ENCODE measurements around the gene GRSF1. TPM values are rescaled to one million over a fixed set of nuclear protein-coding genes. Genes with fewer than 3 reads are reported as not detected.

Gene GRSF1
- total and polyA plus RNA-seq, 2 of the 13 experiments (the other 11 are each of a cell fraction or from before 2014, with no cell fraction given), result 66.5 to 103 TPM

DNA sequence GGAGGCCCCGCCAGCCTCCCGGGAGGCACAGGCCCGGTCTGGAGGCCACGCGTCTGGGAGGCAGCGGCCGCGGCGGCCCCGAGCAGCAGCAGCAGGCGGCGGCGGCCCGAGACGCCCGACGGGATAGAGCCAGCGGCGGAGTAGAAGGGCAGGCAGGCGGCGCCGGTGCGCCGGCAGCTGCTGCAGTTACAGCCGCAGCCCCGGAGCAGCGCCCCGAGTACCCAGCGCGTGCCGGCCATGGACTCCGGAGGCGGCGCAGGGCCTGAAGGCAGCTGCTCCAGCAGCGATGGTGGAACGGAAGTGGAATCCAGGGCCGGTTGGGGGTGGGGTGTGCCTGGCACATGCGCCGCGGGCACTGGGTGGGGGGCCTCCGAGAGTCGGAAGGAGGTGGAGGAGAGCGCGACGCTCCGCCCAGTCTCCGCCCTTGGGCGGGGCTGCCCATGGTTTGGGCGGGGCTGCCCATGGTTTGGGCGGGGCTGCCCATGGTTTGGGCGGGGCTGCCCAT is at the start of gene GRSF1 (continued):
- TF ChIP-seq SSRP1 (CRISPR knock-in tag; IDR thresholded peaks at IDR 0.05) (no peak), KLF11 (CRISPR knock-in tag; IDR thresholded peaks at IDR 0.05) (0 out of 2 replicates have a peak, but pooled peaks have one; percentile 40), ZSCAN21 (CRISPR knock-in tag; IDR thresholded peaks at IDR 0.05; ENCODE audit: borderline replicate concordance) (peak; percentile 81), ZNF788 (CRISPR knock-in tag; IDR thresholded peaks at IDR 0.05; ENCODE audit: borderline replicate concordance) (peak; percentile 49; the same call in 1 of the 2 replicates), KLF6 (CRISPR knock-in tag; IDR thresholded peaks at IDR 0.05) (0 out of 2 replicates have a peak, but pooled peaks have one; percentile 39), SIN3A (IDR thresholded peaks at IDR 0.05; ENCODE audit: borderline replicate concordance, low read depth, low read length) (peak; percentile 81; the same call in 1 of the 2 replicates), MED1 (CRISPR knock-in tag; IDR thresholded peaks at IDR 0.05) (0 out of 2 replicates have a peak, but pooled peaks have one; percentile 17), MXI1 (IDR thresholded peaks at IDR 0.05; ENCODE audit: borderline replicate concordance, low read depth, low read length) (peak; percentile 58; the same call in 1 of the 3 replicates), TEAD3 (CRISPR knock-in tag; optimal IDR thresholded peaks at IDR 0.05; ENCODE audit: borderline replicate concordance) (peak; percentile 35), JUNB (CRISPR knock-in tag; IDR thresholded peaks at IDR 0.05; ENCODE audit: borderline replicate concordance) (no peak), FOXA3 (CRISPR knock-in tag; IDR thresholded peaks at IDR 0.05) (no peak), ZNF331 (CRISPR knock-in tag; IDR thresholded peaks at IDR 0.05) (0 out of 2 replicates have a peak, but pooled peaks have one; percentile 26), RAD21 (CRISPR knock-in tag; IDR thresholded peaks at IDR 0.05) (peak; percentile 43; the same call in 1 of the 2 replicates), RXRA (CRISPR knock-in tag; IDR thresholded peaks at IDR 0.05) (no peak), BORCS8-MEF2B (CRISPR knock-in tag; IDR thresholded peaks at IDR 0.05) (0 out of 2 replicates have a peak, but pooled peaks have one; percentile 37), ZMYM4 (CRISPR knock-in tag; IDR thresholded peaks at IDR 0.05) (peak; percentile 25; the same call in 1 of the 2 replicates), POLR2A (IDR thresholded peaks at IDR 0.05; ENCODE audit: insufficient read depth in 1 of 2, low read depth in 2 of 2, low read length in 2 of 2) (peak; percentile 89 to 92), ZNF343 (CRISPR knock-in tag; IDR thresholded peaks at IDR 0.05) (no peak), HNRNPL (IDR thresholded peaks at IDR 0.05; ENCODE audit: low read depth, low read length) (peak; percentile 56; the same call in 1 of the 2 replicates), RFX3 (CRISPR knock-in tag; IDR thresholded peaks at IDR 0.05) (no peak), ZSCAN31 (CRISPR knock-in tag; IDR thresholded peaks at IDR 0.05; ENCODE audit: low read depth) (0 out of 2 replicates have a peak, but pooled peaks have one; percentile 3)
- TF ChIP-seq, protein P1, sequence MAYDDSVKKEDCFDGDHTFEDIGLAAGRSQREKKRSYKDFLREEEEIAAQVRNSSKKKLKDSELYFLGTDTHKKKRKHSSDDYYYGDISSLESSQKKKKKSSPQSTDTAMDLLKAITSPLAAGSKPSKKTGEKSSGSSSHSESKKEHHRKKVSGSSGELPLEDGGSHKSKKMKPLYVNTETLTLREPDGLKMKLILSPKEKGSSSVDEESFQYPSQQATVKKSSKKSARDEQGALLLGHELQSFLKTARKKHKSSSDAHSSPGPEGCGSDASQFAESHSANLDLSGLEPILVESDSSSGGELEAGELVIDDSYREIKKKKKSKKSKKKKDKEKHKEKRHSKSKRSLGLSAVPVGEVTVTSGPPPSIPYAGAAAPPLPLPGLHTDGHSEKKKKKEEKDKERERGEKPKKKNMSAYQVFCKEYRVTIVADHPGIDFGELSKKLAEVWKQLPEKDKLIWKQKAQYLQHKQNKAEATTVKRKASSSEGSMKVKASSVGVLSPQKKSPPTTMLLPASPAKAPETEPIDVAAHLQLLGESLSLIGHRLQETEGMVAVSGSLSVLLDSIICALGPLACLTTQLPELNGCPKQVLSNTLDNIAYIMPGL (CRISPR knock-in tag; IDR thresholded peaks at IDR 0.05; ENCODE audit: borderline replicate concordance in 1 of 2, low read depth in 1 of 2), result peak in 1 of 2 experiments; percentile 4; a peak in 1 of 4 replicates
- TF ChIP-seq, protein P2, sequence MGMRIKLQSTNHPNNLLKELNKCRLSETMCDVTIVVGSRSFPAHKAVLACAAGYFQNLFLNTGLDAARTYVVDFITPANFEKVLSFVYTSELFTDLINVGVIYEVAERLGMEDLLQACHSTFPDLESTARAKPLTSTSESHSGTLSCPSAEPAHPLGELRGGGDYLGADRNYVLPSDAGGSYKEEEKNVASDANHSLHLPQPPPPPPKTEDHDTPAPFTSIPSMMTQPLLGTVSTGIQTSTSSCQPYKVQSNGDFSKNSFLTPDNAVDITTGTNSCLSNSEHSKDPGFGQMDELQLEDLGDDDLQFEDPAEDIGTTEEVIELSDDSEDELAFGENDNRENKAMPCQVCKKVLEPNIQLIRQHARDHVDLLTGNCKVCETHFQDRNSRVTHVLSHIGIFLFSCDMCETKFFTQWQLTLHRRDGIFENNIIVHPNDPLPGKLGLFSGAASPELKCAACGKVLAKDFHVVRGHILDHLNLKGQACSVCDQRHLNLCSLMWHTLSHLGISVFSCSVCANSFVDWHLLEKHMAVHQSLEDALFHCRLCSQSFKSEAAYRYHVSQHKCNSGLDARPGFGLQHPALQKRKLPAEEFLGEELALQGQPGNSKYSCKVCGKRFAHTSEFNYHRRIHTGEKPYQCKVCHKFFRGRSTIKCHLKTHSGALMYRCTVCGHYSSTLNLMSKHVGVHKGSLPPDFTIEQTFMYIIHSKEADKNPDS (CRISPR knock-in tag; IDR thresholded peaks at IDR 0.05), result no peak
- TF ChIP-seq, protein P3, sequence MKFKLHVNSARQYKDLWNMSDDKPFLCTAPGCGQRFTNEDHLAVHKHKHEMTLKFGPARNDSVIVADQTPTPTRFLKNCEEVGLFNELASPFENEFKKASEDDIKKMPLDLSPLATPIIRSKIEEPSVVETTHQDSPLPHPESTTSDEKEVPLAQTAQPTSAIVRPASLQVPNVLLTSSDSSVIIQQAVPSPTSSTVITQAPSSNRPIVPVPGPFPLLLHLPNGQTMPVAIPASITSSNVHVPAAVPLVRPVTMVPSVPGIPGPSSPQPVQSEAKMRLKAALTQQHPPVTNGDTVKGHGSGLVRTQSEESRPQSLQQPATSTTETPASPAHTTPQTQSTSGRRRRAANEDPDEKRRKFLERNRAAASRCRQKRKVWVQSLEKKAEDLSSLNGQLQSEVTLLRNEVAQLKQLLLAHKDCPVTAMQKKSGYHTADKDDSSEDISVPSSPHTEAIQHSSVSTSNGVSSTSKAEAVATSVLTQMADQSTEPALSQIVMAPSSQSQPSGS (CRISPR knock-in tag; IDR thresholded peaks at IDR 0.05), result 0 out of 2 replicates have a peak, but pooled peaks have one; percentile 40
